GM12873 (cell line): ENCODE data around the gene ARL5C.

Experiments
- TF ChIP-seq, protein P1 (sequence below): IDR thresholded peaks from 2 replicates; pipeline ENCODE4 v1.5.1; 2012; ENCODE audit warnings: low read depth, mild to moderate bottlenecking, moderate library complexity, low read length, control low read depth; ENCODE audit not compliant: insufficient read depth; ENCODE audit errors: missing control alignments

ARL5C gene

DNA sequence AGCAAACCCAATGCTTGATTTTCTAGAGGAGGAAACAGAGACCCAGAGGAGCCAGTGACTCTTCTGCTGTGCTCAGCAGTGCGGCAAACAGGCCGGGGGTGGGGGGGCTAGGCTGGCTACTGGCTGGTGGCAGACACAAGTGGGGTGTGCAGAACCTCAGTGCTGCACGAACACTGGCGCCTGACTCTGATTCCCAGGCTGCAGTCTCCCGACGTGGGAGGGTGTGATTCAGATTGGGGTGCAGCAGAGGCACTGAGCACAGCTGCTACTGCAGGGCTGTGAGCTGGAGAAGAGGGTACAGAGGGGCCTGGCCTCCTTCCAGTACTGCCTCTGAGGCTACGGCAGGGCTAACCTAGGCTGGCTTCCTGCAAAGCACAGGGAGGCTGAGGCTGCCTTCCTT, 42.2 kb upstream of the ARL5C start:
- TF ChIP-seq, protein P1, sequence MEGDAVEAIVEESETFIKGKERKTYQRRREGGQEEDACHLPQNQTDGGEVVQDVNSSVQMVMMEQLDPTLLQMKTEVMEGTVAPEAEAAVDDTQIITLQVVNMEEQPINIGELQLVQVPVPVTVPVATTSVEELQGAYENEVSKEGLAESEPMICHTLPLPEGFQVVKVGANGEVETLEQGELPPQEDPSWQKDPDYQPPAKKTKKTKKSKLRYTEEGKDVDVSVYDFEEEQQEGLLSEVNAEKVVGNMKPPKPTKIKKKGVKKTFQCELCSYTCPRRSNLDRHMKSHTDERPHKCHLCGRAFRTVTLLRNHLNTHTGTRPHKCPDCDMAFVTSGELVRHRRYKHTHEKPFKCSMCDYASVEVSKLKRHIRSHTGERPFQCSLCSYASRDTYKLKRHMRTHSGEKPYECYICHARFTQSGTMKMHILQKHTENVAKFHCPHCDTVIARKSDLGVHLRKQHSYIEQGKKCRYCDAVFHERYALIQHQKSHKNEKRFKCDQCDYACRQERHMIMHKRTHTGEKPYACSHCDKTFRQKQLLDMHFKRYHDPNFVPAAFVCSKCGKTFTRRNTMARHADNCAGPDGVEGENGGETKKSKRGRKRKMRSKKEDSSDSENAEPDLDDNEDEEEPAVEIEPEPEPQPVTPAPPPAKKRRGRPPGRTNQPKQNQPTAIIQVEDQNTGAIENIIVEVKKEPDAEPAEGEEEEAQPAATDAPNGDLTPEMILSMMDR = no peak

DNA sequence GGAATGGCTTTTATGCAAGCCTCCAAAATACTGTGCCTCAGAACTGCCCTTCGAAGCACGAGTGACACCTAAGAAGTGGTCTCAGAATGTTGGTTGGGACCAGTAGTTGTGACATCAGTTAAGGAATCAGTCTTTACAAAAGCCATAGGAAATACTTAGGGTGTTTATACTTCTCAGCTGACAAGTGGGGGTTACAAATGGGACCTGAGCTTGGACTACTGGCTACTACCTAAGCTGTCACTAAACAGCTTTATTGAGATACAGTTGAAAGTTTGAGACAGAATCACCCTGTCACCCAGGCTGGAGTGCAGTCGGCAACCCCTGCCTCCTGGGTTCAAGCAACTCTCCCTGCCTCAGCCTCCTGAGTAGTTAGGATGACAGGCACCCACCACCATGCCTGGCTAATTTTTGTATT, 39.2 kb upstream of the ARL5C start:
- TF ChIP-seq, protein P1 = no peak

DNA sequence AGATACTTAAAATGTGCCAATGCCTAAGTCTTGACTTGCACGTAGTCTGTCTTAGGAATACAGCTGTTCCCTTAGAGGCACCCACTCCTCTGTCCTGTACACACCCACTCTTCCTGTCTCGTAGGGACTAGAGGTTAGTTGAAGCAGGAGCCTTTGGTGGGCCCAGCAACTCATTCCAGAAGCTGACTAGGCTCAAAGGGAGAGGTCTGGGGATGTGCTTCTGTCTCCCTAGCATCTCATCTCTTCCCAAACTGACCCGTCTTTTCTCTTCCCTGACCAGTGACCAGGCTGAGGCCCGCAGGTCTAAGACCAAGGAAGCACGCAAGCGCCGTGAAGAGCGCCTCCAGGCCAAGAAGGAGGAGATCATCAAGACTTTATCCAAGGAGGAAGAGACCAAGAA, 38.3 kb upstream of the ARL5C start:
- TF ChIP-seq, protein P1 = no peak

DNA sequence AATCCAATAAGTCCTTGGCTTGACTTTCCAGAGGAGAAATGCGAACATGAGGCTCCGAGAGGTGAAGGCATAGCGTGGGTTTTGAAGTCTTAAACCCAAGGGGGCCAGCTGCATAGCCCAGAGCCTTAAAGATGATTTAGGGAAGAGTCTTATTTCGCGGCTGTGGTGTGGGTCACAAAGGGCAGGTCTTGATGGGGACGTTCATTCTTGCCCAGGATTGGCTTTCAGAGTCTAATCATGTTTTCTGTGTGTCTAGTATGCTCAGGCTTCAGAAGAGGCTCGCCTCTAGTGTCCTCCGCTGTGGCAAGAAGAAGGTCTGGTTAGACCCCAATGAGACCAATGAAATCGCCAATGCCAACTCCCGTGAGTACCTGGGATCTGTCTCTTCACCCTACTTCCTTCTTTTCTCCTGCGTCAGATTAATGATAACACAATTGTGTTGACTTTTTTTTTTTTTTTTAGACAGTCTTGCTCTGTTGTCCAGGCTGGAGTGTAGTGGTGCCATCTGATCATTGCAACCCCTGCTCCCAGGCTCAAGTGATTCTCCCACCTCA, 35.1 kb upstream of the ARL5C start:
- TF ChIP-seq, protein P1 = no peak

DNA sequence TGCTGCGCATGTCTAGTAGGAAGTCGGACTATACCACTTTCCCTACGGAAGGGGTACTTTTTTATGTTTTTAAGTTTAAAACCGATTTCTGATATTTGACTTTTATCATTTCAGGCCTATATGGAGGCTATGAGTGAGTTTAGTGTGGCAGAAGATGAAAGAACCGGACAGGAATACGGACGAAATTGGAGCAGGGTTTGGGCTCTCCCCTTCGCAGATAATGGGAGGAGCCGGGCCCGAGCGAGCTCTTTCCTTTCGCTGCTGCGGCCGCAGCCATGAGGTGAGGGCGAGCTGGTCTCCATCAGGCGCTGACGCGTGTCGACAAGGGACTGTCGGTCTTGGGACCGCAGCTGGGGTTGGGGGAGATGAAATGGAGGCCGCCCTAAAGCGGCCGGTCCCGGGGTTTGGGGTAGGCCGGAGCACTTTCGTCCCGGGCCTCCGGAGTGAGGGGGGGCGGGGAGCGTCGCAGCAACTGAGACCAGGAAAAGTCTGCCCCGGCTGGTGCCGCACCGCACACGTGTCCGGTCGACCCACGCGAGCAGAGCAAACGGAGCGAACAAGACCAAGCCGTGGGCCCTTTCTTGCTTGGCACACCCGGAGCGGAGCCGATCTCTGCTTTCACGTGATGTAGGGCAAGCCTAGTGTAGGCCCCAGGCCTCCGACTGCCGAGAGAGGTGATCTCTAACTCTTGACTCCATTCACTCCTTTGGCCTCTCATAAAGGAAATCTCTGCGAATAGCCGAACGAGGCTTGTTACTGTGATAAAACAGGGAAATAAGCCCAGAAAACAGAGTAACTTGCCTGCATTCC, 34.3 kb upstream of the ARL5C start, which contains the start of gene RPL19:
RPL19 (plus strand) TSS at position 214 of the 810 bp plus-strand sequence; CDS start at position 276, 62 bp downstream.
- TF ChIP-seq, protein P1 = no peak

DNA sequence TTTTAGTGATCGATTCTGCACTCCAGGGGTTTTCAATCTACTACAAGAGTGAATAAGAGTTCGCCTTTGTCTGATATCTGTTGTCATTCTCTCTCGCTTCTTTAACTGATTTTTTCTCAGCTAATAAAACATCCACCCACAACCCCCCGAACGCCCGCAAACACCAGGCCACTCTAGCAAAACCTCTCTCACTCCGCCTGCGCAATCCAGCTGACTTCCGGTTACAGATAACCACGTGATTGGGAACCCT, 33.8 kb upstream of the ARL5C start:
- TF ChIP-seq, protein P1 = no peak

DNA sequence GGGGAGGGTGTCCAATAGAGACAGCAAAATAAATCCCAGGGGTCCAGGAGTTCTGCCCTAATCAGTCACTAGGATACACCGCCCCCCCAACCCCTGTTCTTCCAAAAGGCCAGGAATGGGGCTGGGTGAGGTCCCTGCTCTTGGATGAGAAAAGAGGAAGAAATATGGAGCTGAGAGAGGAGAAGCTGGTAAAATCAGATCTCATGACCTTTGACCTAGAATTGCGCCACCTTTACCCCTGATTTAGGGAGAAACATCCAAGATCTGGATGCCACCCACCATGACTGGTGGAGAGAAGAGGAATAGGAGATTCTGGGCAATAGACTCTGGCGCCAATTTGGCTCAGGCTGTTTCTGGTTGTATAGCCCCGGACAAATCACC, 32.2 kb upstream of the ARL5C start:
- TF ChIP-seq, protein P1 = no peak
